HCT116 (cell line): Measurements from ENCODE around the gene FTSJ1. TPM values are rescaled to one million over a fixed set of nuclear protein-coding genes. Genes with fewer than 3 reads are reported as not detected.

Source experiments
- ATAC-seq: fragments of 200-7000 bp; cut with Tn5 transposase; 2 replicates; pipeline ENCODE4 v1.9.1; 2020; ENCODE audit warnings: mild to moderate bottlenecking, moderate library complexity
- BruUV-seq: library from RNA; stranded (reverse); fragments of 400-500 nt; replicated peaks from 2 replicates; lab custom pipeline; 2021; lab: Mats Ljungman, UMichigan
- CTCF ChIA-PET: fragments of 300-600 bp; sonication (Branson Sonifier 250); formaldehyde crosslinking; loops from one replicate; lab custom pipeline; 2021; ENCODE audit warnings: antibody characterized with exemption; lab: Charles Lee
- POLR2A ChIA-PET: fragments of 300-600, 350-600 bp; sonication (Branson Sonifier 250); formaldehyde crosslinking; loops from one replicate; lab custom pipeline; 2021; ENCODE audit warnings: antibody characterized with exemption; lab: Charles Lee
- RAD21 ChIA-PET, 2 experiments: fragments of 300-600 bp; sonication (Branson Sonifier 250); formaldehyde crosslinking; loops; one replicate each; lab custom pipeline; 2023; ENCODE audit warnings: low total read pairs in 2 of 2; ENCODE audit not compliant: uncharacterized antibody in 2 of 2, unreplicated experiment in 2 of 2, low non-redundant PET in 1 of 2; lab: Charles Lee
- DNase-seq: peaks from one replicate; pipeline ENCODE4 v3.0.0-alpha.2; 2010; ENCODE audit warnings: low read depth, low spot score
- H2AFZ ChIP-seq: fragments of 200-600 bp; shearing (Covaris generic), sonication (generic); 2 replicates; pipeline ENCODE4 v1.6.1; 2017; ENCODE audit warnings: low read depth, mixed run types, mixed read lengths, antibody characterized with exemption, low read length; ENCODE audit not compliant: poor library complexity, severe bottlenecking
- H3K27ac ChIP-seq: 2 replicates; pipeline ENCODE4 v1.5.1; 2012; ENCODE audit warnings: low read depth, low read length
- H3K27me3 ChIP-seq: fragments of 200-600 bp; sonication (generic); 2 replicates; pipeline ENCODE4 v1.6.1; 2016; ENCODE audit warnings: mixed run types, low read length, mixed read lengths; ENCODE audit not compliant: insufficient read depth
- H3K36me3 ChIP-seq, 2 experiments: fragments of 200-500 bp in 1 of 2; fragments of 200-600 bp in 1 of 2; sonication (Bioruptor generic) in 1 of 2; sonication (generic) in 1 of 2; 2 replicates each; pipeline versions ENCODE4 v1.5.1 to v1.6.1; 2014 to 2016; ENCODE audit warnings: low read length in 2 of 2, inconsistent platforms in 1 of 2, mixed read lengths in 1 of 2, mixed run types in 1 of 2; ENCODE audit not compliant: insufficient read depth in 2 of 2, control insufficient read depth in 1 of 2
- H3K4me1 ChIP-seq, 2 experiments: fragments of 200-600 bp in 1 of 2; sonication (generic) in 1 of 2; 2 replicates each; pipeline versions ENCODE4 v1.5.1 to v1.6.1; 2012 to 2017; ENCODE audit warnings: low read length in 2 of 2, inconsistent platforms in 1 of 2, mild to moderate bottlenecking in 1 of 2, mixed read lengths in 1 of 2, mixed run types in 1 of 2, moderate library complexity in 1 of 2; ENCODE audit not compliant: insufficient read depth in 2 of 2, control insufficient read depth in 1 of 2
- H3K4me2 ChIP-seq: fragments of 200-600 bp; sonication (generic); 2 replicates; pipeline ENCODE4 v1.6.1; 2017; ENCODE audit warnings: mixed run types, low read length, mixed read lengths
- H3K4me3 ChIP-seq, 2 experiments: fragments of 200-600 bp in 1 of 2; sonication (generic) in 1 of 2; replicated peaks in 1 of 2; 2 replicates each; pipeline ENCODE4 v1.5.1; 2011 to 2016; ENCODE audit warnings: low read length in 2 of 2, control low read depth in 1 of 2, low read depth in 1 of 2, mild to moderate bottlenecking in 1 of 2, mixed read lengths in 1 of 2, mixed run types in 1 of 2
- H3K79me2 ChIP-seq: fragments of 200-600 bp; sonication (generic); 2 replicates; pipeline ENCODE4 v1.6.1; 2017; ENCODE audit warnings: mild to moderate bottlenecking, mixed run types, low read length, moderate library complexity, mixed read lengths; ENCODE audit not compliant: insufficient read depth
- H3K9ac ChIP-seq: fragments of 200-600 bp; sonication (generic); 2 replicates; pipeline ENCODE4 v1.6.1; 2016; ENCODE audit warnings: low read length, mixed read lengths
- H3K9me2 ChIP-seq: fragments of 200-600 bp; sonication (generic), shearing (Covaris generic); 2 replicates; pipeline ENCODE4 v1.6.1; 2017; ENCODE audit warnings: mixed run types, mild to moderate bottlenecking, moderate library complexity; ENCODE audit not compliant: insufficient read depth
- H3K9me3 ChIP-seq, 2 experiments: fragments of 200-500 bp in 1 of 2; fragments of 200-600 bp in 1 of 2; sonication (Bioruptor generic) in 1 of 2; sonication (generic) in 1 of 2; 2 replicates each; pipeline ENCODE4 v1.6.1; 2014 to 2017; ENCODE audit warnings: low read length in 2 of 2, mixed read lengths in 2 of 2, inconsistent platforms in 1 of 2, low read depth in 1 of 2, mild to moderate bottlenecking in 1 of 2, mixed run types in 1 of 2, moderate library complexity in 1 of 2; ENCODE audit not compliant: control insufficient read depth in 1 of 2, insufficient read depth in 1 of 2
- H4K20me1 ChIP-seq: fragments of 200-600 bp; sonication (generic), shearing (Covaris generic); 2 replicates; pipeline ENCODE4 v1.6.1; 2017; ENCODE audit warnings: mixed run types, mild to moderate bottlenecking, moderate library complexity; ENCODE audit not compliant: insufficient read depth
- ATF3 ChIP-seq: IDR thresholded peaks from 2 replicates; pipeline ENCODE4 v1.6.1; 2012
- CBX3 ChIP-seq: IDR thresholded peaks from 2 replicates; pipeline ENCODE4 v1.6.1; 2012; ENCODE audit warnings: low read depth
- EGR1 ChIP-seq: IDR thresholded peaks from 2 replicates; pipeline ENCODE4 v1.6.1; 2012; ENCODE audit warnings: low read depth
- ELF1 ChIP-seq: IDR thresholded peaks from 2 replicates; pipeline ENCODE4 v1.6.1; 2012; ENCODE audit warnings: low read depth, borderline replicate concordance
- EZH2 ChIP-seq: fragments of 200-600 bp; sonication (generic); IDR thresholded peaks from 2 replicates; pipeline ENCODE4 v1.6.1; 2017; ENCODE audit warnings: antibody characterized with exemption, mixed run types
- EZH2phosphoT487 ChIP-seq: fragments of 200-600 bp; IDR thresholded peaks from 2 replicates; pipeline ENCODE4 v1.6.1; 2018; ENCODE audit warnings: antibody characterized with exemption, borderline replicate concordance
- FOSL1 ChIP-seq: IDR thresholded peaks from 2 replicates; pipeline ENCODE4 v1.6.1; 2012; ENCODE audit warnings: low read depth
- JUND ChIP-seq: IDR thresholded peaks from 2 replicates; pipeline ENCODE4 v1.6.1; 2012
- MAX ChIP-seq: IDR thresholded peaks from 2 replicates; pipeline ENCODE4 v1.6.1; 2012
- POLR2A ChIP-seq: IDR thresholded peaks from 2 replicates; pipeline ENCODE4 v1.7.0; 2011; ENCODE audit warnings: borderline replicate concordance; ENCODE audit not compliant: insufficient read depth, insufficient read length; ENCODE audit errors: extremely low read depth
- POLR2AphosphoS5 ChIP-seq: IDR thresholded peaks from 2 replicates; pipeline ENCODE4 v1.6.1; 2011; ENCODE audit warnings: mild to moderate bottlenecking, low read depth, low read length, moderate library complexity
- RAD21 ChIP-seq: IDR thresholded peaks from 2 replicates; pipeline ENCODE4 v1.6.1; 2012; ENCODE audit warnings: low read depth, mild to moderate bottlenecking
- REST ChIP-seq: IDR thresholded peaks from 2 replicates; pipeline ENCODE4 v1.6.1; 2012; ENCODE audit warnings: low read depth
- SIN3A ChIP-seq: IDR thresholded peaks from 2 replicates; pipeline ENCODE4 v1.6.1; 2012; ENCODE audit warnings: low read depth
- SP1 ChIP-seq: IDR thresholded peaks from 2 replicates; pipeline ENCODE4 v1.6.1; 2012; ENCODE audit warnings: low read depth
- SRF ChIP-seq: IDR thresholded peaks from 2 replicates; pipeline ENCODE4 v1.6.1; 2012; ENCODE audit warnings: low read depth
- TCF7L2 ChIP-seq: IDR thresholded peaks from 2 replicates; pipeline ENCODE4 v1.7.0; 2011; ENCODE audit warnings: borderline replicate concordance, inconsistent platforms; ENCODE audit not compliant: insufficient read depth, insufficient read length; ENCODE audit errors: extremely low read depth
- YY1 ChIP-seq: IDR thresholded peaks from 2 replicates; pipeline ENCODE4 v1.6.1; 2011; ENCODE audit warnings: low read length, low read depth, moderate library complexity, mild to moderate bottlenecking; ENCODE audit not compliant: insufficient replicate concordance; ENCODE audit errors: extremely low read depth
- ZBTB33 ChIP-seq: IDR thresholded peaks from 2 replicates; pipeline ENCODE4 v1.6.1; 2011; ENCODE audit warnings: mild to moderate bottlenecking, low read length, moderate library complexity; ENCODE audit not compliant: insufficient replicate concordance; ENCODE audit errors: extremely low read depth
- ZNF274 ChIP-seq: fragments of 200-500 bp; sonication (Bioruptor generic); IDR thresholded peaks from 2 replicates; pipeline ENCODE4 v1.6.1; 2014; ENCODE audit warnings: mild to moderate bottlenecking, low read depth, low read length, inconsistent platforms
- intact Hi-C: fragments of 100-400 bp; cut with micrococcal nuclease; formaldehyde crosslinking; loops from 2 replicates; pipeline ENCODE4 v1.10.0; 2022
- total RNA-seq: library from RNA; stranded (reverse); gene quantifications from one replicate; pipeline ENCODE4 v1.2.1, GENCODE V29; 2021; ENCODE audit not compliant: unreplicated experiment

Gene FTSJ1
- total RNA-seq, 1 experiment from 2014 or later, result 64.9 TPM

GRCh38 chrX:48460031-48460430, 16.0 kb upstream of the FTSJ1 start:
- RAD21 ChIA-PET, result no interaction called here
- Histone ChIP-seq H2AFZ (no peak overlapping the region), H3K27me3 (no peaks in the 10 kb centered on the region), H3K9me2 (no peaks in the 10 kb centered on the region), H4K20me1 (no peaks in the 10 kb centered on the region), H3K9ac (no peak overlapping the region), H3K27ac (no peak overlapping the region), H3K4me3 (no peak overlapping the region), H3K79me2 (no peaks in the 10 kb centered on the region), H3K4me1 (peaks cover 0 to 5% of the 10 kb centered on the region in 2 experiments; a peak in 1 of 4 replicates), H3K9me3 (no peaks in the 10 kb centered on the region), H3K4me2 (no peak overlapping the region), H3K36me3 (no peaks in the 10 kb centered on the region)
- intact Hi-C loops, result no loop called here
- no peak for DNase-seq
- BruUV-seq, result no TSS peak
- POLR2A ChIA-PET, result no interaction called here
- no peak for ATAC-seq
- CTCF ChIA-PET, result no interaction called here
- TF ChIP-seq ZBTB33 (no peak), POLR2A (no peak), JUND (no peak), ATF3 (no peak), EZH2 (no peak), SRF (no peak), CBX3 (no peak), FOSL1 (no peak), YY1 (no peak), EGR1 (no peak), POLR2AphosphoS5 (no peak), REST (no peak), SIN3A (no peak), SP1 (no peak), MAX (no peak), ELF1 (no peak), EZH2phosphoT487 (no peak), ZNF274 (no peak), RAD21 (no peak), TCF7L2 (no peak)
